GM19238 (cell line): ENCODE results near the gene SLC44A1.
A peak's percentile ranks its signal among the peaks of the same experiment; 100 is the strongest.
"Not testable (repeated sequence)": the region's sequence is repeated elsewhere in the genome, so short reads cannot be mapped to it uniquely, and the experiment has no call there.

ENCODE experiments used
- DNase-seq: peaks from one replicate; pipeline ENCODE4 v3.0.0; 2011; ENCODE audit warnings: low spot score; ENCODE audit not compliant: insufficient read length

Gene SLC44A1

DNA sequence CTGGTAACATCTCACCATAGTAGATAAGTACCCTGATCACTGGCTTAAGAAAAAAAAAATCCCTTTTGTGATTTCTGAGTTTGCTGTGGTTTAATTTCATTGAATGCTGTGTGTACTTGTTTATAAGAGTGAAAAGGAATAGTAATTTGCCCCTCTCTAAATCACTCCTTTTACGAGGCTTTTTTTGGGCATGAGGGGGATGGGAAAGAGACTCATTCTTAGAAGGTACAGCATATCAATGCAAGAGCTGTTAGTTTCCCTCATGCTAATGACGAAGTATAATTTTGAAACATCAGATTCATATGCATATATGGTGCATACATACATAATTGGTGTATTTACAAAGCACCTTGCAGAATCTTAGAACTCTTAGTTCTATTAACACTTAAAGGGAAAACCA is 2.4 kb upstream of the SLC44A1 start:
- no peak for DNase-seq

GRCh38 chr9:105242557-105242956 is 1.9 kb upstream of the SLC44A1 start:
- no peak for DNase-seq

DNA sequence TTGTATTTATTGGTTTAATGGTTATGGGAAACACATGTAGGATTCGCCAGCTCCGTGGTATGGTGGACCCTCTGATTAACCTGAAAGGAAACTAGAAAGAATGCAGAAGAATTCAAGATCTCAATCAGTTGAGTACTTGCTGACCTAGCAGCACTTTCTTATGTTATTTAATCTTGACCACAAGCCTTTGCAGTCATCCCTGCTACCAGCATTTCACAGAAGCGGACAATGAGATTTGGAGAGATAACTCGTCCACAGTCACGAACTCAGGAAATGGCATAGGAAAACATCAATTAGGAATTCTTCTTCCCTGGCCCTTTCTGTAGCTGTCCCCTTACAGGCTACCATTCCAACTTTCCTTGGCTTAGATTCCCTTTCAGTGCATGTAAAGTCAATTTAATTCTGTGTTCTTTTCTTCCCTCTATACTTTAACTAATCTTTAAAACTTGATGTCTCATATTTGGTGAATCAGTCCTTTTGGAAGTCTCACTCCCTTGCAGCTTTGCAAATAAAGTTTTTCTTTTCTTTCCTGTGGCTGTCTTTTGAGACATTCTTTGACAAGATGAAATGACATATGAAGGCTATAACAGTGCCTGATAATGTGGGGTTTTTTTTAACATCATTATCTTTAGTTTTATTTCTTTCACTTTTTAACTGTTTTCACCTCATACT is 1.3 kb upstream of the SLC44A1 start:
- DNase-seq, result no peak

- peak; percentile 44 for DNase-seq
Observed at GRCh38 chr9:105244734-105245028, 230 bp downstream of the SLC44A1 start.

GRCh38 chr9:105245029-105245890 is 809 bp downstream of the SLC44A1 start:
- peak; percentile 19 for DNase-seq

GRCh38 chr9:105245891-105246161 is 1.4 kb downstream of the SLC44A1 start:
- DNase-seq, result no peak

- no peak for DNase-seq
Observed at GRCh38 chr9:105246656-105247173, 2.3 kb downstream of the SLC44A1 start.

- no peak for DNase-seq
Observed at GRCh38 chr9:105248691-105249090, 4.2 kb downstream of the SLC44A1 start.

DNA sequence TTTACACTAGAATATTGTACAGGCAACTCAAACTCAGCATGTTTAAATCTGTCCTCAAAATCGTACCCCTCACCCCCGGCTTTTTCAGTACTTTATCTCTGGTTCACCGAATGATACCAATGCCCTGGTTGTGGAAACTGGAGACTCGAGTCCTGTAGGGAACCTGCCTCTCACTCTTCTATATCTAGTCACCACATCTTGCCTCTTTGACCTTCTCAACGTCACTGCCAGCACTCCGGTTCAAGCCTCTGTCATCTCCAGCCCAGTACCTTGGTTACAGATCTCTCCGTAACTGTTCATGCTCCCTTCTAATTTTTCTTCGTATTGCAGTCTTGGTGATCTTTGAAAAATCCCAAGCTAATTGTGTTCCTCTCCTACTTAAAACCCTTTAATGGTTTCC is 6.7 kb downstream of the SLC44A1 start:
- DNase-seq, result no peak

DNA sequence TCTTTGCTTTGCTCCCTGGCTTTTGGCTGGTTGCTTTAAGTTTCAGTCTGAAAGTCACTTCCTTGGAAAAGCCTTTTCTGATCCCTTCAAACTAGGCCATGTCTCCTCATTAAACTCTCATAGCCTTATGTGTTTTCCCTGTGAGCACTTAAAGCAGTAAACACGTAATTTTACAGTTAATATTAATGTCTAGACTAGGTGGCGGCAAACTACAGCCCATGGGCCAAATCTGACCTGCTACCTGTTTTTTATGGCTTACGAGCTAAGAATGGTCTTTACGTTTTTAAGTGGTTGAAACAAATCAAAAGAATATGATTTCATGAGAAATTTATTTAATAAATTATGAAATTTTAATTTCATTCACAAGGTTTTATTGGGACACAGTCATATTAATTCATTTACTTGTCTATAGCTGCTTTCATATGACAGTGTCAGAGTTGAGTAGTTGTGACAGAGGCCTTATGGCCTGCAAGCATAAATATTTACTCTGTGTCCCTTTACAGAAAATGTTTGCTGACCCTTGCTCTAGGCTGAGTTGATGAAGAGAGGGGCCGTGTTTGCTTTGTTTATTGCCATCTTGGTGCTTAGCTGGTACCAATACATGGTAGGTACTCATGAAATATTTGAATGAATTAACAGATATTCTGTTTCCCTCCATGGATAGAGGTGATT is 7.4 kb downstream of the SLC44A1 start:
- DNase-seq, result no peak

DNA sequence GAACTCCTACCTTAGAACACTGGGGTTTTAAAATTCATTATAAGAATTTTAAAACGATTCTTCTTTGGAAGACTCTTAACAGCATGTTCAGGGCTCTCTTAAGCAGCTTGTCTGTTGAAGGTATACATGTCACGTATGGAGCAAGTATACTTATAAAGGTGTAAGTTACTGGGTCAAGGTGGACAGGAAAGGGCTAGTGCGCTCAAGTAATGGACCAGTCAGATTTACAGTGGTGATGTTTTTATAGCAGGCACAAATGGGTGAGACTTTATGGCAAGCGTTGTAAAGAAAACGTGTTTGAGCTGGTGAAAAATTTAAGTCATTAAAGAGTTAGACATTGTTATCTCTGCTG is 7.9 kb downstream of the SLC44A1 start:
- no peak for DNase-seq

DNA sequence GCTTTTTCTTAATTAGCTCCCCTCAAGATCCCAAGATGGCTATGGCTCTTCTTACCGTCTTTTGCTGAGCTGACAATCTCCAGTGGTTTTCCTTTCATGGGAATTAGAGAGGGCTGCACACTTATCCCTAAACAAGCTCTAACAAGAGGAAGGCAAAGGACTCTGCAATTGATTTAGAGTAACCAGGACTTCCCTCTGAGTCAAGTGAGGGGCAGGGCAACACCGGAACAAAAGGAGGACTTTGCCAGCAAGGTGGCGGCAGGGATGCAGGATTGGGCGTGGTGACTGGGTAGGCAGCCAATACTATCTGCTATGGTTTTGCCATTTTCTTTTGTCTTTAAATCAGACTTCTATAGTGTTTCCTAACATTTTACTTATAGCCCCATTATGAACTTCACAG is 9.8 kb downstream of the SLC44A1 start:
- no peak for DNase-seq

DNA sequence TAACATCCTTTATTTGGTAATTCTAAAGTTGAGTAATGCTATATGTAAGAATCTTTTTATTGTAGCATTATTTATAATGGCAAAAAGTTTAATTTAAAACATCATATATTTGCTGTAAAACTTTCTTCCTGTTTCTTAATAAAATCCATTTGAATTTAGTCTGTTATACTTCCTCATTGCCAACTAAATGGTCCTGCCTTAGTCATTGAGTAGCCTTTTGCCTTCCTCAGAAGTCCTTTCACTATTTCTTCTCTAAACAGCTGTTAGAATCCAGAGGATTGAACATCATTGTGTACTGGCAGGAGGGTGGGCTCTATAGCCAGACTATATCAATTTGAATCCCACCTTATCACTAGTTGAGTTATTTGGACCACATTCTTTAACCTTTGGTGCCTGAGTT is 11.0 kb downstream of the SLC44A1 start:
- DNase-seq, result no peak

GRCh38 chr9:105256569-105256968 is 12.1 kb downstream of the SLC44A1 start:
- not testable (repeated sequence) for DNase-seq

GRCh38 chr9:105257809-105258208 is 13.4 kb downstream of the SLC44A1 start:
- DNase-seq, result no peak

- no peak for DNase-seq
Observed at GRCh38 chr9:105258225-105258737, 13.8 kb downstream of the SLC44A1 start.

- no peak for DNase-seq
Observed at GRCh38 chr9:105259274-105259673, 14.8 kb downstream of the SLC44A1 start.

DNA sequence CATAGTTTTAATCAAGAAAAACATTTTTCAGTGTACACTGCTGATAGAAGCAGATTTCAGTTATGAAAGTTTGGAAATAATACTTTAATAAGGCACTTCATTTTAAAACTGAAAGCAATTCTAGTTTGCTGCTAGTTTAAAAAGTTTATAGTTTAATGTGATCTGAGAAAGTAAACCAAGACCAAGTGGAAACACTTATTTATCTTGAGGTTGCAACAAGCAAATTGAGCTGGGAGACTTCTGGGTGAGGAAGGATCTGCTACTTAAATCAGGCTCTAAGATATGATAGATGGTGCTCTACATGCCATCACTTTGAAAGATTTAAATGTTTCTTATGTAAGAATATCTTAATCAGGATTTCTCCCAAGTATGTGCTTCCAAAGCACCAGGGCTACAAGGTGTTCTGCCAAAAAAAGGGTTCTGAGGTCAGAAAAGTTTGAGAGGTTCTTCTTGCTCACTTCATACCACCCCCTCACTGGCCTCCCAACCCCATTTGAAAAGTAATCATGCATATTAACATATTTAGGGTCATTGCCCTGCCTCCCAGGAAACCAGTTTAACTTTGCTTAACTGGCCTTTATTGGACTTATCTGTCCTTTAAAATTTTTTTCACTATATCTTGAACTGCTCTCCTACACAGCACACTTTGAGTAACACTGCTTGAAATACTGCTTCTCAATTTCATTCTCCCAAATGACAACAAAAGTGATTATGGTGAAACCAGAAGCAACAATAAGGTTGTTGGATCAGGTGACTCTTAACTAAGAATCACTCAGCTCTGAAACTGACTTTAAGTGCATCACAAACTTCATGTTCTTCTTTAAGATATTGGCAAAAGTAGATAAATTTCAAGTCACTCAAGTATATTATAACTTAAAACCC is 15.5 kb downstream of the SLC44A1 start:
- no peak for DNase-seq

DNA sequence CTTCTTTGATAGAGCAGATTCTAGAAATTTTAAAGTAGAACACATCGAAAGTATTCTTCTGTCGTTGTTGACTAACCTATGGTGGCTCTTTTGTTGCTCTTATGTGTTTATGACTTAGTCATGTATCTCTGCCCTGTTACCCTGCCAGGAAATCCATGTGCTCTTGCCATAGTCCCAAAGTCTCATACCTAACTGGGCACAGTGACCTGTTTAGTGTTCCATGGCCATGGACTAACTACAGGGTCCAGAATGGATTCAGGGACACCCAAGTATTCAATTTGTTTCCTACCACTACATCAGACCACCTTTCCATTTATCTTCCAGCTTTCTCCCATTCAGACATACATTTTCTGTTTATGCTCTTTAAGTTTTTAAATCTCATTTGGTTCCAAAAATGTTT is 18.0 kb downstream of the SLC44A1 start:
- no peak for DNase-seq

DNA sequence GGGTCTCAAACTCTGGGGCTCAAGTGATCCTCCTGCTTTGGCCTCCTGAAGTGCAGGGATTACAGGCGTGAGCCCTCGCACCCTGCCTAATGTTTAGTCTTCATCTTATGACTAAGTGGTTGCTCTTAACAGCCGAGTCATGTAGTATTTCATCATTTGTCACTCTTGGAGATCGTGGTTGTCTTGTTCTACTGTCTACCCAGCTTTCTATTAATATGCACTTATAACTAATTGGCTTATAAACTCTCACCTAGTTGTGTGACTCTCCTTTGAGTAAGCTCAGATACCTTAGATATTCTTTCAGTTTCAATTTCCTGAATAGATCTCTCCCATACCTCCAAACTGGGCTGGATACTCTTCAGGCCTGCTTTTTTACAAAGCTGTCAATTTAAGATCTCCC is 19.9 kb downstream of the SLC44A1 start:
- no peak for DNase-seq

DNA sequence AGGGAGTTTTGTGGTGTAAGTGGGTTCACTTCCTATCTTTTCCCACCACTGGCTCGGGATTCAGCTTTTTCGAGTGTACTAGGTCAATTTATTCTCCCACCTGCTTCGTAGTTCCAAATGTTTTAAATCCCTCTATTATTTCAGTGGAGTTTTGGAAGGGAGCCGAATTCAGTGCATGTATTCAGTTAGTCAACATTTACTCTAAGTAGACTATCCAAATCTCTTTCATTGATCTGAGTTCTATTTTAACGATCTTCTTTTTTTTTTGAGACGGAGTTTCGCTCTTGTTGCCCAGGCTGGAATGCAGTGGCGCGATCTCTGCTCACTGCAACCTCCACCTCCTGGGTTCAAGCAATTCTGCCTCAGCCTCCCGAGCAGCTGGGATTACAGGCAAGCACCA is 23.8 kb downstream of the SLC44A1 start:
- DNase-seq, result not testable (repeated sequence)
